Mucosa of rectum (tissue), 2 donors: ENCODE data around the gene TXNDC16.
A peak's percentile ranks its signal among the peaks of the same experiment; 100 is the strongest.

Source experiments
- H3K27ac ChIP-seq, 2 donors: one replicate each; pipeline ENCODE4 v1.7.0; 2013; ENCODE audit warnings: inconsistent platforms in 2 of 2, low read depth in 2 of 2, low read length in 2 of 2
- H3K27me3 ChIP-seq, 2 donors: one replicate each; pipeline ENCODE4 v1.7.0; 2013; ENCODE audit warnings: low read length in 2 of 2; ENCODE audit not compliant: control insufficient read depth in 2 of 2, insufficient read depth in 2 of 2
- H3K36me3 ChIP-seq, 2 donors: one replicate each; pipeline ENCODE4 v1.7.0; 2013; ENCODE audit warnings: low read length in 2 of 2; ENCODE audit not compliant: control insufficient read depth in 2 of 2, insufficient read depth in 2 of 2
- H3K4me1 ChIP-seq, 2 donors: one replicate each; pipeline ENCODE4 v1.7.0; 2013; ENCODE audit warnings: low read length in 2 of 2, mild to moderate bottlenecking in 1 of 2; ENCODE audit not compliant: control insufficient read depth in 2 of 2, insufficient read depth in 2 of 2
- H3K4me3 ChIP-seq, 2 donors: one replicate each; pipeline ENCODE4 v1.7.0; 2013; ENCODE audit warnings: low read length in 2 of 2
- H3K9ac ChIP-seq, 2 donors: one replicate each; pipeline ENCODE4 v1.7.0; 2013; ENCODE audit warnings: low read length in 2 of 2, low read depth in 1 of 2, mild to moderate bottlenecking in 1 of 2
- H3K9me3 ChIP-seq, 2 donors: one replicate each; pipeline ENCODE4 v1.7.0; 2013; ENCODE audit warnings: low read length in 2 of 2; ENCODE audit not compliant: control insufficient read depth in 2 of 2
- donor health status: healthy.
- donor health status: Normal muscosa, but diverticular disease.

The TXNDC16 gene

GRCh38 chr14:52399921-52400595 lies 152.2 kb downstream of the TXNDC16 start:
- H3K9me3 ChIP-seq: peaks cover 0 to 4% of the 10 kb centered on the region in 2 donors
- H3K36me3 ChIP-seq: no peaks in the 10 kb centered on the region
- H3K27me3 ChIP-seq: no peaks in the 10 kb centered on the region
- H3K4me1 ChIP-seq: peaks cover 0 to 14% of the 10 kb centered on the region in 2 donors
- no peak overlapping the region for H3K9ac ChIP-seq
- H3K27ac ChIP-seq: no peak overlapping the region
- H3K4me3 ChIP-seq: peak overlapping the region in 1 of 2 donors; percentile 49

- Histone ChIP-seq H3K9me3 (peaks cover 0 to 4% of the 10 kb centered on the region in 2 donors), H3K36me3 (no peaks in the 10 kb centered on the region), H3K27ac (no peak overlapping the region), H3K27me3 (no peaks in the 10 kb centered on the region), H3K4me3 (no peak overlapping the region), H3K9ac (no peak overlapping the region), H3K4me1 (peaks cover 0 to 14% of the 10 kb centered on the region in 2 donors)
Observed at GRCh38 chr14:52399104-52399503, 153.2 kb downstream of the TXNDC16 start.

- peaks cover 0 to 14% of the 10 kb centered on the region in 2 donors for H3K4me1 ChIP-seq
- peaks cover 0 to 4% of the 10 kb centered on the region in 2 donors for H3K9me3 ChIP-seq
- H3K36me3 ChIP-seq: no peaks in the 10 kb centered on the region
- no peak overlapping the region for H3K9ac ChIP-seq
- H3K4me3 ChIP-seq: no peak overlapping the region
- no peak overlapping the region for H3K27ac ChIP-seq
- H3K27me3 ChIP-seq: no peaks in the 10 kb centered on the region
Observed at GRCh38 chr14:52397844-52398243, 154.5 kb downstream of the TXNDC16 start.

GRCh38 chr14:52395728-52396127 lies 156.6 kb downstream of the TXNDC16 start:
- Histone ChIP-seq H3K9ac (no peak overlapping the region), H3K27me3 (no peaks in the 10 kb centered on the region), H3K4me3 (no peak overlapping the region), H3K27ac (no peak overlapping the region), H3K9me3 (peaks cover 0 to 4% of the 10 kb centered on the region in 2 donors), H3K4me1 (peaks cover 4 to 22% of the 10 kb centered on the region in 2 donors), H3K36me3 (no peaks in the 10 kb centered on the region)

GRCh38 chr14:52391881-52392615 lies 160.3 kb downstream of the TXNDC16 start:
- peaks cover 4 to 8% of the 10 kb centered on the region in 2 donors for H3K4me1 ChIP-seq
- no peaks in the 10 kb centered on the region for H3K36me3 ChIP-seq
- no peak overlapping the region for H3K9ac ChIP-seq
- no peak overlapping the region for H3K27ac ChIP-seq
- H3K27me3 ChIP-seq: no peaks in the 10 kb centered on the region
- H3K9me3 ChIP-seq: peaks cover 0 to 3% of the 10 kb centered on the region in 2 donors
- no peak overlapping the region for H3K4me3 ChIP-seq
